ENCODE data around the gene NAP1L4.

NAP1L4 gene

GRCh38 chr11:2931771-2932738 lies 60.1 kb downstream of the NAP1L4 start:
- no peak for DNase-seq

GRCh38 chr11:2931420-2931746 lies 60.7 kb downstream of the NAP1L4 start:
- no peak for DNase-seq

- DNase-seq: no peak
These were observed 61.3 kb downstream of the NAP1L4 start for GRCh38 chr11:2930704-2931419.

GRCh38 chr11:2929950-2930703 lies 62.0 kb downstream of the NAP1L4 start:
- DNase-seq: no peak

GRCh38 chr11:2929531-2929949 lies 62.6 kb downstream of the NAP1L4 start:
- DNase-seq: no peak

GRCh38 chr11:2928605-2929530 lies 63.3 kb downstream of the NAP1L4 start, which contains the start of gene PHLDA2:
PHLDA2 (minus strand) TSS chr11:2929420; CDS start chr11:2929364, 56 bp downstream.
- no peak for DNase-seq

- DNase-seq: no peak
These were observed 64.1 kb downstream of the NAP1L4 start for GRCh38 chr11:2927851-2928604.

GRCh38 chr11:2927121-2927800 lies 64.9 kb downstream of the NAP1L4 start:
- DNase-seq: no peak

GRCh38 chr11:2926611-2927051 lies 65.5 kb downstream of the NAP1L4 start:
- no peak for DNase-seq

GRCh38 chr11:2924821-2925675 lies 67.1 kb downstream of the NAP1L4 start:
- no peak for DNase-seq

- DNase-seq: no peak
These were observed 67.7 kb downstream of the NAP1L4 start for GRCh38 chr11:2924381-2924780.

GRCh38 chr11:2923446-2924375 lies 68.4 kb downstream of the NAP1L4 start:
- no peak for DNase-seq

GRCh38 chr11:2922655-2923054 lies 69.5 kb downstream of the NAP1L4 start:
- no peak for DNase-seq

- DNase-seq: no peak
These were observed 70.2 kb downstream of the NAP1L4 start for GRCh38 chr11:2921742-2922493.

GRCh38 chr11:2921261-2921660 lies 70.9 kb downstream of the NAP1L4 start:
- DNase-seq: no peak

- DNase-seq: no peak
These were observed 71.8 kb downstream of the NAP1L4 start for GRCh38 chr11:2920343-2920742.

GRCh38 chr11:2919837-2920236 lies 72.3 kb downstream of the NAP1L4 start:
- DNase-seq: no peak

- no peak for DNase-seq
These were observed 72.9 kb downstream of the NAP1L4 start for GRCh38 chr11:2919188-2919587.
